ENCODE results near the gene WNT16.

Gene WNT16

DNA sequence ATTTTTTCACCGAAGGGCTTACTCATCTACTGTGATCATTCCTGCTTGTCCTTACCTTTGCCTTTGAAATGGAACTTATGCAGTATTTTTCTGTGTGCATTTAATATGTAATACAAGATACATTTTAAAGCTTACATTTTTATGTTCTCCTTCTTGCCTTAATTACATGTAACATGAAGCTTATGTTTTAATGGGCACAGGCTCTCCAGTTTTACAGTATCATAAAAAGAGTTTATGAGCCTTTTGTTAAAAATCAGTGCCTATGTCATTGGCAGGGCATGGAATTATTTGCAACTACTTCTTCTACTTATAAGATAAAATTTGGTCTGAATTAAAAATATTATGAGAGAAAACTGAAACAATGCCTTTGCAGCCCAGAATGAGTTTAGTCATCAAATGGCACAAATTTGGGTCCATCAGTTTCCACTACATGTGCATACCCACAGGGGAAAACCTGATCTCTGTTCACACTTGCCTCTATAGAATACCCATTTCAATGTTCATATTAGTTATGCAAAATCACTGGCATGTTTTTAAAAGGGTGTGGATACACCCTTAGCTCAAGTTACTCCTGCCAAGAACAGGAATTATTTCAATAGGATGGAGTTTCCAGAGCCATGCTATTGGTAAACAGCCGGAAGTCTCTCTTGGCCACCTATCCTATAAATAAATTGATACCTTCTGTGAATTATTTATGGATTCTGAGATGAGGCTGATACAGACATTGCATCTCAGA is 27.9 kb upstream of the WNT16 start:
- no peak for TF ChIP-seq CTCF (IDR thresholded peaks at IDR 0.05; ENCODE audit: low read depth, low read length)
- DNase-seq (ENCODE audit: low read depth, low spot score) = no peak
- H3K4me3 ChIP-seq (ENCODE audit: low read depth, low read length) = no peak overlapping the region
- in situ Hi-C loops (cut with HindIII; ENCODE audit: low sequenced_read_pairs) = no loop called here

GRCh38 chr7:121301446-121302213 is 27.2 kb upstream of the WNT16 start:
- in situ Hi-C loops (cut with HindIII; ENCODE audit: low sequenced_read_pairs) = no loop called here
- H3K4me3 ChIP-seq (ENCODE audit: low read depth, low read length) = no peak overlapping the region
- no peak for TF ChIP-seq CTCF (IDR thresholded peaks at IDR 0.05; ENCODE audit: low read depth, low read length)
- peak; percentile 43 for DNase-seq (ENCODE audit: low read depth, low spot score)

DNA sequence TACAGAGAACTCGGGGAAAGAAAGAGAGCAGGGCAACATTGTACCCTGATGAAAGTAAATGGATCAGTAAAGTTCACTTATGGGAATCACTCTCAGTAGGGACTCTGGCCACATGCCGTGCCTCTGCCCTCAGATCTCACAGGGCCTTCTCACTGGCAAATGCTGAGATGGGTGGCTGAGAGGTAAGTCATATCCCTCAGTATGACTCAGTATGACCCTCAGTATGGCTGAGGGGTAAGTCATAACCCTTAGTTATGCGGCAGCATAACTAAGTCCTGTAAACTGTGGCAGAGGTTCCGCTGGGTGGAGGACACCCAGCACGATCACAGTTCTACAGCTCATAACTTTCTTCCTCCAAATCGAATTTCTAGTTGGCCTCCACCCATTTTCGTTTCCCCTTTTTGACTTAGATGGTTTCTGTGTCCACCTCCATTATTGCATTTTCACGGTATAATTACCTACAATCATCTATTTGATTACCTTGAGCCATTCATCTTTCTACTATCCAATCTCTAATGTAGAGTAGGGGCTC is 26.5 kb upstream of the WNT16 start:
- DNase-seq (ENCODE audit: low read depth, low spot score) = peak; percentile 84
- in situ Hi-C loops (cut with HindIII; ENCODE audit: low sequenced_read_pairs) = no loop called here
- TF ChIP-seq CTCF (IDR thresholded peaks at IDR 0.05; ENCODE audit: low read depth, low read length) = no peak
- no peak overlapping the region for H3K4me3 ChIP-seq (ENCODE audit: low read depth, low read length)

DNA sequence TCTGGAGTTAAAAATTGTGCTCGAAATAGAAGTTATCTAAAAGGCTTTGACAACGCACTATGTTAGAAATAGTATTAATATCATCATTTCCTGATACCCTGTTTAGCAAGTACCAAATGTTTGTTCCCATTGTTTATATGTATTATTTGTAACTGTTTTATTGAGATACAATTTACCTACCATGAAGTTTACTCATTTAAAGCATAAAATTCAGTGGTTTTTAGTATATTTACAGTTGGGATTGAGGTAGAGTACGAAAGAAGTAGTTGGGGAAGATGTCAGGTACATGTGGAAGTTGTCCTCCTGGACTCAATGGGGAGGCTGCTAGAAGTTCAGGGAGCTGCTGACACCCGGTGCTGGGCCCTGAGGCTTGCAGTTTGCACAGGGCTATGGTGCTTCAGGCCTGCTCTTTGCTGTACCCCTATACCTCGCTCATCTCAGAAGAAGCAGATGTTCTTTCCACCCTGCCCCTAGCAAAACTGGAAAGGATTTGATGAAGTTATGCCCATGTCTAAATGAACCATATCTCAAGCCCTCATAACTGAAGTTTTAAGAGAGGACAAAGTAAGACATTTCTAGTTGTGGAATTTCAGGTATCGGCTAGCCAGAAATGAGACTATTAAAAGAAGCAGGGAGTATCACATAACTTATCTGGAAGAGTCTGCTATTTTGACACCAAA is 25.2 kb upstream of the WNT16 start:
- in situ Hi-C loops (cut with HindIII; ENCODE audit: low sequenced_read_pairs) = no loop called here
- DNase-seq (ENCODE audit: low read depth, low spot score) = no peak
- no peak for TF ChIP-seq CTCF (IDR thresholded peaks at IDR 0.05; ENCODE audit: low read depth, low read length)
- no peak overlapping the region for H3K4me3 ChIP-seq (ENCODE audit: low read depth, low read length)

DNA sequence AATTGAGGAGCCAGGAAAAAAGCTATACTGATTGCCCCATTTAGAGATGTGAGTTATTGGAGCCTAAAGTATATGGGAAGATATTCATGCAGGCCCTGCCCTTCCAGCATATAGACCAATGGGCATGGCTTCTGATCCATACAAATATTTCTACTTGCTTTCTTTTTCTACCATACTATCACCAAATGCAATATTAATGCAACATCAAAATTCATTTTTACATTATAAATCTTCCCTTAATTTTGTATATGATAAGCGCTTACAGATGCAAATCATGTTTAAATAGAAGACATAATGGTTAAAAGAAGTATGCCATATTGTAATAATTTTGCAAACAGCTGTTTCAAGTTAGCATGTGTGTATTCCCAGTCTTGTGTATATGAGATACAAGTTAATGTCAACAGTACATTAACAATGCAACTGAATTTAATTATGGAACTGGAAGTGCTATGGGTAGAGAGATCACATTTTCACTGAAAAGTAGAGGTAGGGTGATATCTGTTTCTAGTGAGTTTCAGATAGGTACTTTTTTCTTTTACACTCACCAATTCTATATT is 24.6 kb upstream of the WNT16 start:
- in situ Hi-C loops (cut with HindIII; ENCODE audit: low sequenced_read_pairs) = no loop called here
- DNase-seq (ENCODE audit: low read depth, low spot score) = no peak

More for the DNA sequence above, 24.6 kb upstream of the WNT16 start:
- H3K4me3 ChIP-seq (ENCODE audit: low read depth, low read length) = no peak overlapping the region
- no peak for TF ChIP-seq CTCF (IDR thresholded peaks at IDR 0.05; ENCODE audit: low read depth, low read length)

Data from astrocyte of the spinal cord (primary cell).